GM12874 (cell line): ENCODE data around the gene GABPB2.

Experiments used
- TF ChIP-seq, protein P1 (sequence below): IDR thresholded peaks from 2 replicates; pipeline ENCODE4 v1.5.1; 2011; ENCODE audit warnings: low read depth, mild to moderate bottlenecking, control low read depth, low read length, moderate library complexity; ENCODE audit not compliant: insufficient read depth

GABPB2 gene

DNA sequence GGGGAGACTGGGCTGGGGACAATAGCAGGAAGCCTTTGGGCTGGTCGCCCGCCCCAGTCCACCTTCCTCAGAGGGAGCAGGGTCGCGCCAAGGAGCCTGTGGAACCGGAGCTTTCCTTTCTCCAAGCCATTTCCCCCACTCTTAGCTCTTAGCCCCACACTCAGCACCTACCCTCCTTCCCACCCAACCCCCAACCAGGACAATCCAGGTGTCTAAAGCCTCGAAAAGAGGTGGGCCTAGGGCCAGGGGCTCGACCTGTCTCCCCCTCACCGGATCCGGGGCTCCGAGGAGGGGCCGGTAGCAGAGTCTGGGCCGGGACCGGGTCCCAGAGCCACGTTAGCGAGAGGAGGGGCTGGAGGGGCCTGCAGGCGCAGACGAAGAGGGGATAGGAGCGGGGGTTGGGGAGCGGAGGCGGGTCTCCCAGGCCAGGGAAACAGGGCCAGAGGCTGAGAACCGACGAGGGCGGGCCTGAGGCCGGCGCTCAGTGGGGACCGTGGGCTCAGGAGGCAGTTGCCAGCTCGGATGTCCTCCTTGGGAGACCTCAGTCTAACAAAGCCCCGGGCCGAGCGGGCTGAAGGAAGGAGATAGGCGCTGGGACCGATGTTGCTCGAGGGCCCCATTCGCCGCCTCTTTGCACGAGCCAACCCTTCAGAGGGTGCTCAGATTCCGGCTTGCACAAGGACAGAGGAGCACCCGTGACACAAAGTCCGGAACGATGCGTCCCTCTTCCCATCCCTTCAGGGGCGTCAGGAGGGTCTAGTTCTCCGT, 74.9 kb downstream of the GABPB2 start:
- TF ChIP-seq, protein P1, sequence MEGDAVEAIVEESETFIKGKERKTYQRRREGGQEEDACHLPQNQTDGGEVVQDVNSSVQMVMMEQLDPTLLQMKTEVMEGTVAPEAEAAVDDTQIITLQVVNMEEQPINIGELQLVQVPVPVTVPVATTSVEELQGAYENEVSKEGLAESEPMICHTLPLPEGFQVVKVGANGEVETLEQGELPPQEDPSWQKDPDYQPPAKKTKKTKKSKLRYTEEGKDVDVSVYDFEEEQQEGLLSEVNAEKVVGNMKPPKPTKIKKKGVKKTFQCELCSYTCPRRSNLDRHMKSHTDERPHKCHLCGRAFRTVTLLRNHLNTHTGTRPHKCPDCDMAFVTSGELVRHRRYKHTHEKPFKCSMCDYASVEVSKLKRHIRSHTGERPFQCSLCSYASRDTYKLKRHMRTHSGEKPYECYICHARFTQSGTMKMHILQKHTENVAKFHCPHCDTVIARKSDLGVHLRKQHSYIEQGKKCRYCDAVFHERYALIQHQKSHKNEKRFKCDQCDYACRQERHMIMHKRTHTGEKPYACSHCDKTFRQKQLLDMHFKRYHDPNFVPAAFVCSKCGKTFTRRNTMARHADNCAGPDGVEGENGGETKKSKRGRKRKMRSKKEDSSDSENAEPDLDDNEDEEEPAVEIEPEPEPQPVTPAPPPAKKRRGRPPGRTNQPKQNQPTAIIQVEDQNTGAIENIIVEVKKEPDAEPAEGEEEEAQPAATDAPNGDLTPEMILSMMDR: no peak

DNA sequence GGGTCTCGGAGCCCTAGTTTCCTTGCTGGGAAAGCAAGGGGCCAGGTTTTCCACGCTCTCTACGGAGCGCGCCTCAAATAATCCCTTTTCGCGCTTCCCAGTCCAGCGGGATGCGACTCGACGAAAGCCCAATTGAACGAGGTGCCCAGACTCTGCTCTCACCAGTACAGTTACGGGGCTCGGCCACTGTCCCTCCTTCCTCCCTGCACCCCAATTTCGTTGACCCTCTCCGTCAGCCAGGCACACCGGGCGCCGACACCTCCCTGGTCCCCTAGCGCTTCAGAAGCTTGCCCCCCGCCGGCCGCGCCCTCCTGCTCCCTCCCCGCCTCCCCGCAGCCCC, 75.5 kb downstream of the GABPB2 start:
- TF ChIP-seq, protein P1: no peak

DNA sequence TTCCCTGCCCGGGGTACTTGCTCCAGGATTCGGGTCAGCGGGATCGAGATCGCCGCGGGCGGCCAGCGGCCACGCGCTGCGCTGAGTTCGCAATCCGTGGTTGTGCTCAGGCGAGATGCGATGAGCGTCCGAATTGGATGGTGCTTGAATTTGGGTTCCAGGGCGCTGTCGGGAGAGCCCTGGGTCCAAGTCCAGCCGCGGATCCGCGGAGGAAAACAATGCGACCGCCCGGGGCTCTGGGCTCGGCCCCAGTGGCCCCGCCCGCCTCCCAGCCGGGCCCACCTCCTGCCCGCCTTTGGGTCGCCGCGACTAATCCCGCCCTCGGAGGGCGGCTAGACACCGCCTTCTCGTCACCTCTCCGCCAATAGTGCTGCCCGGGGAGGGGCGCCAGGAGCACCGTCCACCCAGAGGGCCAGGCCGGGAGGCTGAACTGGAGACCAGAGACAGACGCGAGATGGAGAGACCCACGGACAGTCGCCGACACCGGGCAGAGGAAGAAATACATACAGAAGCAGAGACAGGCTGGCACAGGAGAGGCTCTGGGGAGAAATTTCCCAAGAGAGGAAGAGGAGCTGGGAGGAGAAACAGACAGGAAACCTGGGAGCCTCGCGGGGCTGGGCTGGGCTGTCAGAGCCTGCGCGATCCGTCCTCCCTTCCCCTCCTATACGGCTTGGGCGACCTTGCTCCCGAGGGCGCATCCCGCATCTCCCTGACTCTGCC, 76.0 kb downstream of the GABPB2 start, which contains the start of gene SEMA6C:
Gene SEMA6C (minus strand): TSS at position 220 of the 720 bp plus-strand sequence. CDS start 4,010 bp downstream, outside the sequence.
- TF ChIP-seq, protein P1: no peak

DNA sequence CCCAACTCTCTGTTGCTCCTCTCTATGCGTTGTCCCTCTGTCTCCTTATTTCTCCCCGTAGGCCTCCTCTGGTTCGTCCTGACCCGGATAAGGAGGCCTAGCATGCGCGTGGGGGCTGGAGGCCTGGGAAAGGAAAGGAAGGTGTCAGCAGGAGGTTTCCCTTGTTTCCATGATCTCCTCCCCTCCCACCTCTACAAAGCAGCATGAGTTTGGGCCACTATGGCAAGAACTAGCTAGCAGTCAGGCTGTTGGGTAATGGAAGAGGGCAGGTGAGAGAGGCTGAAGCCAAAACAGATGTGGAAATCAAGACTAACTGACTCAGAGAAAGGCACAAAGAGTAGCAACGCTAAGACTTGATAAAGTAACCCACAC, 76.6 kb downstream of the GABPB2 start:
- TF ChIP-seq, protein P1: no peak

GRCh38 chr1:151147665-151148064, 77.1 kb downstream of the GABPB2 start:
- TF ChIP-seq, protein P1: no peak

DNA sequence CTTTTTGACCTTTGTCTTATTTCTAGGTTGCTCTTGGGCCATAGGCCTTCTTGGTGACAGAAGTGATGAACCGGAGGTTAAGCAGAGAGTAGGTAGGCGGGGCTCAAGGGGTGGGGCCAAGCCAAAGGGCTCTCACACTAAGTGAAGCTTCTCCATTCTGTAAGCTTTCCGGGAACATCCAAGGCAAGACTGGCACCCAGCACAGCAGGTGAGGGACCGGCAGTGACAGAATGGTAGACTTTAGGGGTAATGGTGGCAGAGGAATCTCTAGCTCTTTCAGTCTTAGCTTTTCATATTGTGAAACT, 85.9 kb downstream of the GABPB2 start, which contains the start of gene TNFAIP8L2:
Gene TNFAIP8L2 (plus strand): TSS at position 135 of the 305 bp plus-strand sequence. CDS start 2,049 bp downstream, outside the sequence.
- TF ChIP-seq, protein P1: no peak

DNA sequence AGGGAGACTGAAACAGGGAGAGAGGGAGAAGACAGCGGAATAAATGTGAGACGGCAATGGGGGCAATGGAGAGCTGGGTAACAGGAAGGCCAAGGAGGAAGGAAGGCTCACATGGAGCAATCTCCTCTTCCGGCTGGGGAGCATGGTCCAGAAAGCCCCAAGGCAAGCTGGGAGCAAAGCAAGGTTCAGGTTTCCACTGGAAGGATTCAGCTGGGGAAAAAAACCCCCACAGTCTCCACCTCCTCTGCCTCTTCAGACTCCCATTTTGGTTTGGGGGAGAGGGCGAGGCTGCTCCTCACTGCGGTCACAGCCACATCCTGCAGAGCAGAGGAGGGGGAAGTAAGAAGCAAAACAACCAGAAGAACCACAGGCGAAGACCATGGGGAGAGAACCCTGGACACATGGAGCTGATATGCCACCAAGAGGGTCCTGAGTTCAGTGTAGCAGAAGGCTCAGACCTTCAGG, 86.5 kb downstream of the GABPB2 start:
- TF ChIP-seq, protein P1: no peak
